WTC11 (cell line): ENCODE results near the gene TMPRSS3. TPM values are rescaled to one million over a fixed set of nuclear protein-coding genes. Genes with fewer than 3 reads are reported as not detected.

Source experiments
- ATAC-seq: fragments of 200-7000 bp; cut with Tn5 transposase; 2 replicates; pipeline ENCODE4 v1.10.0; 2021; ENCODE audit warnings: mild to moderate bottlenecking, moderate library complexity
- CTCF ChIA-PET: fragments of 300-600 bp; sonication (Branson Sonifier 250); formaldehyde crosslinking; loops from one replicate; lab custom pipeline; 2021; ENCODE audit warnings: antibody characterized with exemption; lab: Charles Lee
- POLR2A ChIA-PET: fragments of 350-600 bp; sonication (Branson Sonifier 250); formaldehyde crosslinking; loops from one replicate; lab custom pipeline; 2021; ENCODE audit warnings: antibody characterized with exemption; lab: Charles Lee
- DNase-seq: peaks from one replicate; pipeline ENCODE4 v3.0.0; 2021; ENCODE audit warnings: low spot score
- H3K27ac Mint-ChIP-seq: 2 replicates; pipeline ENCODE4 v1.8.0; 2021; ENCODE audit warnings: mixed read lengths
- H3K27me3 Mint-ChIP-seq: 2 replicates; pipeline ENCODE4 v1.8.0; 2021; ENCODE audit warnings: low read depth, mild to moderate bottlenecking, moderate library complexity, mixed read lengths
- H3K36me3 Mint-ChIP-seq: 2 replicates; pipeline ENCODE4 v1.8.0; 2021; ENCODE audit warnings: mixed read lengths
- H3K4me1 Mint-ChIP-seq: 2 replicates; pipeline ENCODE4 v1.8.0; 2022; ENCODE audit warnings: mixed read lengths
- H3K4me3 Mint-ChIP-seq: 2 replicates; pipeline ENCODE4 v1.8.0; 2021; ENCODE audit warnings: mild to moderate bottlenecking, moderate library complexity, mixed read lengths
- H3K9me3 Mint-ChIP-seq: 2 replicates; pipeline ENCODE4 v1.8.0; 2021; ENCODE audit warnings: mixed read lengths
- ARID4B ChIP-seq: sonication (generic); formaldehyde crosslinking; IDR thresholded peaks from 2 replicates; pipeline ENCODE4 v1.8.0; 2023; ENCODE audit warnings: missing genetic modification reagents, mild to moderate bottlenecking, borderline replicate concordance
- ATF6 ChIP-seq: sonication (generic); formaldehyde crosslinking; IDR thresholded peaks from 2 replicates; pipeline ENCODE4 v1.8.1; 2023; ENCODE audit warnings: mild to moderate bottlenecking, missing genetic modification reagents
- CREB1 ChIP-seq: sonication (generic); formaldehyde crosslinking; IDR thresholded peaks from 2 replicates; pipeline ENCODE4 v1.8.0; 2023; ENCODE audit warnings: mild to moderate bottlenecking, missing genetic modification reagents
- FOXP1 ChIP-seq: sonication (generic); formaldehyde crosslinking; IDR thresholded peaks from 2 replicates; pipeline ENCODE4 v1.8.0; 2022; ENCODE audit warnings: missing genetic modification reagents, mild to moderate bottlenecking, moderate library complexity, borderline replicate concordance
- JUN ChIP-seq: sonication (generic); formaldehyde crosslinking; IDR thresholded peaks from 2 replicates; pipeline ENCODE4 v1.8.0; 2023; ENCODE audit warnings: mild to moderate bottlenecking, missing genetic modification reagents
- MAX ChIP-seq: sonication (generic); formaldehyde crosslinking; IDR thresholded peaks from 2 replicates; pipeline ENCODE4 v1.8.0; 2022; ENCODE audit warnings: mild to moderate bottlenecking, missing genetic modification reagents
- MXD4 ChIP-seq: fragments of 250-450 bp; sonication (Bioruptor Pico); IDR thresholded peaks from 2 replicates; pipeline ENCODE4 v1.8.0; 2021; ENCODE audit warnings: mild to moderate bottlenecking, moderate library complexity, borderline replicate concordance
- RORB ChIP-seq: fragments of 250-450 bp; sonication (Bioruptor Pico); IDR thresholded peaks from 2 replicates; pipeline ENCODE4 v1.9.0; 2021; ENCODE audit warnings: mild to moderate bottlenecking
- SOX15 ChIP-seq: fragments of 250-450 bp; sonication (Bioruptor Pico); IDR thresholded peaks from 2 replicates; pipeline ENCODE4 v1.9.0; 2021; ENCODE audit warnings: mild to moderate bottlenecking
- ZBTB21 ChIP-seq: sonication (generic); formaldehyde crosslinking; IDR thresholded peaks from 2 replicates; pipeline ENCODE4 v1.8.1; 2023; ENCODE audit warnings: mild to moderate bottlenecking, missing genetic modification reagents, borderline replicate concordance
- ZNF317 ChIP-seq: sonication (generic); formaldehyde crosslinking; IDR thresholded peaks from 2 replicates; pipeline ENCODE4 v1.8.1; 2023; ENCODE audit warnings: low read depth, mild to moderate bottlenecking, moderate library complexity, missing genetic modification reagents, borderline replicate concordance
- ZNF423 ChIP-seq: fragments of 250-450 bp; sonication (Bioruptor Pico); IDR thresholded peaks from 2 replicates; pipeline ENCODE4 v2.1.2; 2022; ENCODE audit warnings: mild to moderate bottlenecking, moderate library complexity
- ZSCAN18 ChIP-seq: fragments of 250-450 bp; sonication (Bioruptor Pico); IDR thresholded peaks from 2 replicates; pipeline ENCODE4 v2.1.2; 2022; ENCODE audit warnings: mild to moderate bottlenecking, moderate library complexity
- total RNA-seq: library from RNA; stranded (reverse); gene quantifications from 3 replicates; pipeline ENCODE4 v1.2.3, GENCODE V29; 2021
- TF ChIP-seq, protein P1 (sequence below): sonication (generic); formaldehyde crosslinking; IDR thresholded peaks from 2 replicates; pipeline ENCODE4 v1.8.1; 2023; ENCODE audit warnings: mild to moderate bottlenecking, missing genetic modification reagents, borderline replicate concordance
- TF ChIP-seq, protein P2 (sequence below): sonication (generic); formaldehyde crosslinking; IDR thresholded peaks from 2 replicates; pipeline ENCODE4 v1.8.1; 2023; ENCODE audit warnings: mild to moderate bottlenecking, moderate library complexity, missing genetic modification reagents
- TF ChIP-seq, protein P3 (sequence below): fragments of 200-600 bp; IDR thresholded peaks from 2 replicates; pipeline ENCODE4 v1.8.0; 2022; ENCODE audit warnings: antibody characterized with exemption
- TF ChIP-seq, protein P4 (sequence below): sonication (generic); formaldehyde crosslinking; conservative IDR thresholded peaks from 2 replicates; pipeline ENCODE4 v1.8.1; 2023; ENCODE audit warnings: mild to moderate bottlenecking, low read depth, missing genetic modification reagents, moderate library complexity

Gene TMPRSS3
- total RNA-seq, 1 experiment from 2014 or later: 0.39 TPM

GRCh38 chr21:42373196-42373907, 22.5 kb downstream of the TMPRSS3 start:
- no peak for ATAC-seq
- POLR2A ChIA-PET: no interaction called here
- CTCF ChIA-PET: interaction anchor here (1.9 to 2.0 kb wide), 2 partner anchors 35 to 63 kb away, joined by 8 to 10 read pairs; no protein-coding TSS in a partner anchor
- TF ChIP-seq, protein P1, sequence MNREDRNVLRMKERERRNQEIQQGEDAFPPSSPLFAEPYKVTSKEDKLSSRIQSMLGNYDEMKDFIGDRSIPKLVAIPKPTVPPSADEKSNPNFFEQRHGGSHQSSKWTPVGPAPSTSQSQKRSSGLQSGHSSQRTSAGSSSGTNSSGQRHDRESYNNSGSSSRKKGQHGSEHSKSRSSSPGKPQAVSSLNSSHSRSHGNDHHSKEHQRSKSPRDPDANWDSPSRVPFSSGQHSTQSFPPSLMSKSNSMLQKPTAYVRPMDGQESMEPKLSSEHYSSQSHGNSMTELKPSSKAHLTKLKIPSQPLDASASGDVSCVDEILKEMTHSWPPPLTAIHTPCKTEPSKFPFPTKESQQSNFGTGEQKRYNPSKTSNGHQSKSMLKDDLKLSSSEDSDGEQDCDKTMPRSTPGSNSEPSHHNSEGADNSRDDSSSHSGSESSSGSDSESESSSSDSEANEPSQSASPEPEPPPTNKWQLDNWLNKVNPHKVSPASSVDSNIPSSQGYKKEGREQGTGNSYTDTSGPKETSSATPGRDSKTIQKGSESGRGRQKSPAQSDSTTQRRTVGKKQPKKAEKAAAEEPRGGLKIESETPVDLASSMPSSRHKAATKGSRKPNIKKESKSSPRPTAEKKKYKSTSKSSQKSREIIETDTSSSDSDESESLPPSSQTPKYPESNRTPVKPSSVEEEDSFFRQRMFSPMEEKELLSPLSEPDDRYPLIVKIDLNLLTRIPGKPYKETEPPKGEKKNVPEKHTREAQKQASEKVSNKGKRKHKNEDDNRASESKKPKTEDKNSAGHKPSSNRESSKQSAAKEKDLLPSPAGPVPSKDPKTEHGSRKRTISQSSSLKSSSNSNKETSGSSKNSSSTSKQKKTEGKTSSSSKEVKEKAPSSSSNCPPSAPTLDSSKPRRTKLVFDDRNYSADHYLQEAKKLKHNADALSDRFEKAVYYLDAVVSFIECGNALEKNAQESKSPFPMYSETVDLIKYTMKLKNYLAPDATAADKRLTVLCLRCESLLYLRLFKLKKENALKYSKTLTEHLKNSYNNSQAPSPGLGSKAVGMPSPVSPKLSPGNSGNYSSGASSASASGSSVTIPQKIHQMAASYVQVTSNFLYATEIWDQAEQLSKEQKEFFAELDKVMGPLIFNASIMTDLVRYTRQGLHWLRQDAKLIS: no peak
- TF ChIP-seq FOXP1 (CRISPR knock-in tag) (no peak), ZSCAN18 (no peak), CREB1 (CRISPR knock-in tag) (no peak), RORB (no peak), ATF6 (CRISPR knock-in tag) (no peak), ARID4B (no peak), JUN (CRISPR knock-in tag) (no peak), ZNF317 (CRISPR knock-in tag) (no peak), MXD4 (CRISPR knock-in tag) (no peak), SOX15 (CRISPR knock-in tag) (no peak), MAX (no peak), ZBTB21 (CRISPR knock-in tag) (no peak), ZNF423 (CRISPR knock-in tag) (no peak)
- TF ChIP-seq, protein P2, sequence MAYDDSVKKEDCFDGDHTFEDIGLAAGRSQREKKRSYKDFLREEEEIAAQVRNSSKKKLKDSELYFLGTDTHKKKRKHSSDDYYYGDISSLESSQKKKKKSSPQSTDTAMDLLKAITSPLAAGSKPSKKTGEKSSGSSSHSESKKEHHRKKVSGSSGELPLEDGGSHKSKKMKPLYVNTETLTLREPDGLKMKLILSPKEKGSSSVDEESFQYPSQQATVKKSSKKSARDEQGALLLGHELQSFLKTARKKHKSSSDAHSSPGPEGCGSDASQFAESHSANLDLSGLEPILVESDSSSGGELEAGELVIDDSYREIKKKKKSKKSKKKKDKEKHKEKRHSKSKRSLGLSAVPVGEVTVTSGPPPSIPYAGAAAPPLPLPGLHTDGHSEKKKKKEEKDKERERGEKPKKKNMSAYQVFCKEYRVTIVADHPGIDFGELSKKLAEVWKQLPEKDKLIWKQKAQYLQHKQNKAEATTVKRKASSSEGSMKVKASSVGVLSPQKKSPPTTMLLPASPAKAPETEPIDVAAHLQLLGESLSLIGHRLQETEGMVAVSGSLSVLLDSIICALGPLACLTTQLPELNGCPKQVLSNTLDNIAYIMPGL (CRISPR knock-in tag): no peak
- TF ChIP-seq, protein P3, sequence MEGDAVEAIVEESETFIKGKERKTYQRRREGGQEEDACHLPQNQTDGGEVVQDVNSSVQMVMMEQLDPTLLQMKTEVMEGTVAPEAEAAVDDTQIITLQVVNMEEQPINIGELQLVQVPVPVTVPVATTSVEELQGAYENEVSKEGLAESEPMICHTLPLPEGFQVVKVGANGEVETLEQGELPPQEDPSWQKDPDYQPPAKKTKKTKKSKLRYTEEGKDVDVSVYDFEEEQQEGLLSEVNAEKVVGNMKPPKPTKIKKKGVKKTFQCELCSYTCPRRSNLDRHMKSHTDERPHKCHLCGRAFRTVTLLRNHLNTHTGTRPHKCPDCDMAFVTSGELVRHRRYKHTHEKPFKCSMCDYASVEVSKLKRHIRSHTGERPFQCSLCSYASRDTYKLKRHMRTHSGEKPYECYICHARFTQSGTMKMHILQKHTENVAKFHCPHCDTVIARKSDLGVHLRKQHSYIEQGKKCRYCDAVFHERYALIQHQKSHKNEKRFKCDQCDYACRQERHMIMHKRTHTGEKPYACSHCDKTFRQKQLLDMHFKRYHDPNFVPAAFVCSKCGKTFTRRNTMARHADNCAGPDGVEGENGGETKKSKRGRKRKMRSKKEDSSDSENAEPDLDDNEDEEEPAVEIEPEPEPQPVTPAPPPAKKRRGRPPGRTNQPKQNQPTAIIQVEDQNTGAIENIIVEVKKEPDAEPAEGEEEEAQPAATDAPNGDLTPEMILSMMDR: no peak
- TF ChIP-seq, protein P4, sequence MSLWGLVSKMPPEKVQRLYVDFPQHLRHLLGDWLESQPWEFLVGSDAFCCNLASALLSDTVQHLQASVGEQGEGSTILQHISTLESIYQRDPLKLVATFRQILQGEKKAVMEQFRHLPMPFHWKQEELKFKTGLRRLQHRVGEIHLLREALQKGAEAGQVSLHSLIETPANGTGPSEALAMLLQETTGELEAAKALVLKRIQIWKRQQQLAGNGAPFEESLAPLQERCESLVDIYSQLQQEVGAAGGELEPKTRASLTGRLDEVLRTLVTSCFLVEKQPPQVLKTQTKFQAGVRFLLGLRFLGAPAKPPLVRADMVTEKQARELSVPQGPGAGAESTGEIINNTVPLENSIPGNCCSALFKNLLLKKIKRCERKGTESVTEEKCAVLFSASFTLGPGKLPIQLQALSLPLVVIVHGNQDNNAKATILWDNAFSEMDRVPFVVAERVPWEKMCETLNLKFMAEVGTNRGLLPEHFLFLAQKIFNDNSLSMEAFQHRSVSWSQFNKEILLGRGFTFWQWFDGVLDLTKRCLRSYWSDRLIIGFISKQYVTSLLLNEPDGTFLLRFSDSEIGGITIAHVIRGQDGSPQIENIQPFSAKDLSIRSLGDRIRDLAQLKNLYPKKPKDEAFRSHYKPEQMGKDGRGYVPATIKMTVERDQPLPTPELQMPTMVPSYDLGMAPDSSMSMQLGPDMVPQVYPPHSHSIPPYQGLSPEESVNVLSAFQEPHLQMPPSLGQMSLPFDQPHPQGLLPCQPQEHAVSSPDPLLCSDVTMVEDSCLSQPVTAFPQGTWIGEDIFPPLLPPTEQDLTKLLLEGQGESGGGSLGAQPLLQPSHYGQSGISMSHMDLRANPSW (CRISPR knock-in tag): no peak

More at GRCh38 chr21:42373196-42373907, 22.5 kb downstream of the TMPRSS3 start:
- peaks cover 12% of the 10 kb centered on the region for H3K4me1 Mint-ChIP-seq
- H3K4me3 Mint-ChIP-seq: no peak overlapping the region
- no peak for DNase-seq
- H3K36me3 Mint-ChIP-seq: no peaks in the 10 kb centered on the region
- H3K27ac Mint-ChIP-seq: no peak overlapping the region
- H3K27me3 Mint-ChIP-seq: no peaks in the 10 kb centered on the region; the same call in 1 of the 2 replicates
- H3K9me3 Mint-ChIP-seq: no peaks in the 10 kb centered on the region
